Suprapubic skin (tissue), 4 donors: ENCODE measurements around the gene C4B.
"Not testable (repeated sequence)": the region's sequence is repeated elsewhere in the genome, so short reads cannot be mapped to it uniquely, and the experiment has no call there.

Source experiments
- EP300 ChIP-seq: sonication (generic); formaldehyde crosslinking; IDR thresholded peaks from one replicate; pipeline ENCODE4 v1.6.1; 2017; ENCODE audit warnings: antibody characterized with exemption
- POLR2A ChIP-seq, 2 donors: fragments of 450-650 bp; IDR thresholded peaks; one replicate each; pipeline ENCODE4 v1.6.1; 2017; ENCODE audit warnings: antibody characterized with exemption in 2 of 2, mild to moderate bottlenecking in 2 of 2, moderate library complexity in 2 of 2
- POLR2AphosphoS5 ChIP-seq, 3 donors: sonication (generic); formaldehyde crosslinking; IDR thresholded peaks; one replicate each; pipeline ENCODE4 v1.6.1; 2017; ENCODE audit warnings: antibody characterized with exemption in 3 of 3
- TF ChIP-seq, protein P1 (sequence below), 2 donors: fragments of 200-600 bp in 1 of 2; fragments of 450-650 bp in 1 of 2; sonication (generic) in 1 of 2; IDR thresholded peaks; one replicate each; pipeline ENCODE4 v1.5.1; 2016 to 2019; ENCODE audit warnings: antibody characterized with exemption in 2 of 2, mild to moderate bottlenecking in 1 of 2, moderate library complexity in 1 of 2

DNA sequence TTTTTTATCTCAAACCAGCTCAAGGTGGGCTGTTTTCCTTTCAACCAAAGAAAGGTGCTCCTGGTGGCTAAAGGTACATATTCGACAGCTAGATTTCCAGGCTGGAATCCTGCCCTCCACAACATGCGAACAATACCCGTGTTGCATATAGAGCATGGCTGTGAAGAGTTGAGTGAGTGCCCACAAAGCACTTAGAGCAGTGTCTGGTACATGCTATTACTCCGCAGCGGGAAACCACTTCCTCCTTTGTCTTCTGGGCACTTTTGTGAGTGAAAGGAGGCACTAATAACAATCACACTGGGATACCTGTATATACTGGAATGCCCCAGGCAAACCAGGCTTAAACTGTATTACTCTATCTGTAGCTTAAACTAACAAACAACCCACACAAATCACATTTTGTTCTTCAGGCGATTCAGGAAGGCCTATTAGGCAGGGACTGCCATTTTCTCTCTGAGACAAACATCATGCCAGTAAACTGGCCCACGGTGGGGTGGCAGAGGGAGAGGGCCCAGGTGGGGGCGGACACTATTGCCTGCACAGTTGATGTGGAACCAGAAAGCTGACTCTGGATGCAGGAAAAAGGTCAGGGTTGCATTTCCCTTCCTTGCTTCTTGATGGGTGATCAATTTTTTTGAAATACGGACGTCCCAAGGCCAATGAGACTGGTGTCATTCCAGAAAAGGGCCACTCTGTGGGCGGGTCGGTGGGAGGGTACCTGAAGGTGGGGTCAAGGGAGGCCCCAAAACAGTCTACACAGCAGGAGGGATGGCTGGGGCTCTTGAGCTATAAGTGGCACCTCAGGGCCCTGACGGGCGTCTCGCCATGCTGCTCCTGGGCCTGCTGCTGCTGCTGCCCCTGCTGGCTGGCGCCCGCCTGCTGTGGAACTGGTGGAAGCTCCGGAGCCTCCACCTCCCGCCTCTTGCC lies 23.3 kb downstream of the C4B start, which contains the start of gene CYP21A2:
- TF ChIP-seq POLR2A (IDR thresholded peaks at IDR 0.05); POLR2AphosphoS5 (IDR thresholded peaks at IDR 0.05); EP300: not testable (repeated sequence)
- TF ChIP-seq, protein P1, sequence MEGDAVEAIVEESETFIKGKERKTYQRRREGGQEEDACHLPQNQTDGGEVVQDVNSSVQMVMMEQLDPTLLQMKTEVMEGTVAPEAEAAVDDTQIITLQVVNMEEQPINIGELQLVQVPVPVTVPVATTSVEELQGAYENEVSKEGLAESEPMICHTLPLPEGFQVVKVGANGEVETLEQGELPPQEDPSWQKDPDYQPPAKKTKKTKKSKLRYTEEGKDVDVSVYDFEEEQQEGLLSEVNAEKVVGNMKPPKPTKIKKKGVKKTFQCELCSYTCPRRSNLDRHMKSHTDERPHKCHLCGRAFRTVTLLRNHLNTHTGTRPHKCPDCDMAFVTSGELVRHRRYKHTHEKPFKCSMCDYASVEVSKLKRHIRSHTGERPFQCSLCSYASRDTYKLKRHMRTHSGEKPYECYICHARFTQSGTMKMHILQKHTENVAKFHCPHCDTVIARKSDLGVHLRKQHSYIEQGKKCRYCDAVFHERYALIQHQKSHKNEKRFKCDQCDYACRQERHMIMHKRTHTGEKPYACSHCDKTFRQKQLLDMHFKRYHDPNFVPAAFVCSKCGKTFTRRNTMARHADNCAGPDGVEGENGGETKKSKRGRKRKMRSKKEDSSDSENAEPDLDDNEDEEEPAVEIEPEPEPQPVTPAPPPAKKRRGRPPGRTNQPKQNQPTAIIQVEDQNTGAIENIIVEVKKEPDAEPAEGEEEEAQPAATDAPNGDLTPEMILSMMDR (IDR thresholded peaks at IDR 0.05): not testable (repeated sequence)
